Astrocyte of the cerebellum (primary cell): ENCODE results near the gene CDC42BPB.

ENCODE experiments used
- DNase-seq: peaks from one replicate; pipeline ENCODE4 v3.0.0-alpha.2; 2011; ENCODE audit warnings: low read depth
- H3K4me3 ChIP-seq: 2 replicates; pipeline ENCODE4 v1.5.1; 2011; ENCODE audit warnings: mild to moderate bottlenecking, low read depth, low read length, moderate library complexity
- in situ Hi-C: cut with HindIII; loops from 2 replicates; pipeline ENCODE4 v1.10.0; 2017; ENCODE audit warnings: low sequenced_read_pairs
- TF ChIP-seq, protein P1 (sequence below): IDR thresholded peaks from 2 replicates; pipeline ENCODE4 v1.5.1; 2012; ENCODE audit warnings: low read length, low read depth, moderate library complexity, mild to moderate bottlenecking; ENCODE audit errors: missing control alignments

Gene CDC42BPB

DNA sequence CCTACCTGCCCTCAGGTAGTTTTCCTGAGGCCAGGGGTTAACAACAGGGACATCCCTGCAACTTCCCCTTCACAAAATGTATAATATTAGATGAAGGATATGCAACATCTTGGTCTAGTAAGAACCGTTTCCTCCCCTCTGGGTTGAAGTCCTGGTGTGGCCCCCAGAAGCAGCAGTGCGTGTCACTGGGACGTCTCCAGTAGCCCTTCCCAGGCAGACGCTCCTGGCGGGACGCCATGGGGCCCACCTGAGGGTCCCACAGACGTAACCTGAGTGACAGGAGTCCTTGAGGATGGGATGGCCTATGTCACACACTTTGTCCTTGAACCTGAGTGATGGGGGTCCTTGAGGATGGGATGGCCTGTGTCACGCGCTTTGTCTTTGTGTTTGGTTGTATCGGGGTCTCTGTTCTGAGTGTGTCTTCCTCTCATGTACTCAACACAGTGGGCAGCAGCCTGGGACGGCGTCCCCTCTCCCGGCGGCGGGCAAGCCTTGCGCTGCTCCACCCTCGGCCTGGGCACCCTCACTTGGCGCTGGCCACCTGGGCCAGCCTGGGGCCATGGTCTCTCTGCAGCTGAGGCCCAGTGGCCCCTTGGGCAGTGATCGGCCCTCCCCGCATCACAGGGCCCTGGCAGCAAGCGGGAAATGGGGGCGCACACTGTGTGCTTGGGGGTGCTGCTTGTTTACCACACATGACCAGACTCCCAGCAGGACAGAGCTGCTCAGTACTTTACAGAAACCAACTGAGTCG lies 149.2 kb downstream of the CDC42BPB start:
- TF ChIP-seq, protein P1, sequence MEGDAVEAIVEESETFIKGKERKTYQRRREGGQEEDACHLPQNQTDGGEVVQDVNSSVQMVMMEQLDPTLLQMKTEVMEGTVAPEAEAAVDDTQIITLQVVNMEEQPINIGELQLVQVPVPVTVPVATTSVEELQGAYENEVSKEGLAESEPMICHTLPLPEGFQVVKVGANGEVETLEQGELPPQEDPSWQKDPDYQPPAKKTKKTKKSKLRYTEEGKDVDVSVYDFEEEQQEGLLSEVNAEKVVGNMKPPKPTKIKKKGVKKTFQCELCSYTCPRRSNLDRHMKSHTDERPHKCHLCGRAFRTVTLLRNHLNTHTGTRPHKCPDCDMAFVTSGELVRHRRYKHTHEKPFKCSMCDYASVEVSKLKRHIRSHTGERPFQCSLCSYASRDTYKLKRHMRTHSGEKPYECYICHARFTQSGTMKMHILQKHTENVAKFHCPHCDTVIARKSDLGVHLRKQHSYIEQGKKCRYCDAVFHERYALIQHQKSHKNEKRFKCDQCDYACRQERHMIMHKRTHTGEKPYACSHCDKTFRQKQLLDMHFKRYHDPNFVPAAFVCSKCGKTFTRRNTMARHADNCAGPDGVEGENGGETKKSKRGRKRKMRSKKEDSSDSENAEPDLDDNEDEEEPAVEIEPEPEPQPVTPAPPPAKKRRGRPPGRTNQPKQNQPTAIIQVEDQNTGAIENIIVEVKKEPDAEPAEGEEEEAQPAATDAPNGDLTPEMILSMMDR: no peak
- in situ Hi-C loops: no loop called here
- no peak for DNase-seq
- no peak overlapping the region for H3K4me3 ChIP-seq

- TF ChIP-seq, protein P1: no peak
- in situ Hi-C loops: no loop called here
- DNase-seq: no peak
Measured at GRCh38 chr14:102907303-102907844, 150.0 kb downstream of the CDC42BPB start.

DNA sequence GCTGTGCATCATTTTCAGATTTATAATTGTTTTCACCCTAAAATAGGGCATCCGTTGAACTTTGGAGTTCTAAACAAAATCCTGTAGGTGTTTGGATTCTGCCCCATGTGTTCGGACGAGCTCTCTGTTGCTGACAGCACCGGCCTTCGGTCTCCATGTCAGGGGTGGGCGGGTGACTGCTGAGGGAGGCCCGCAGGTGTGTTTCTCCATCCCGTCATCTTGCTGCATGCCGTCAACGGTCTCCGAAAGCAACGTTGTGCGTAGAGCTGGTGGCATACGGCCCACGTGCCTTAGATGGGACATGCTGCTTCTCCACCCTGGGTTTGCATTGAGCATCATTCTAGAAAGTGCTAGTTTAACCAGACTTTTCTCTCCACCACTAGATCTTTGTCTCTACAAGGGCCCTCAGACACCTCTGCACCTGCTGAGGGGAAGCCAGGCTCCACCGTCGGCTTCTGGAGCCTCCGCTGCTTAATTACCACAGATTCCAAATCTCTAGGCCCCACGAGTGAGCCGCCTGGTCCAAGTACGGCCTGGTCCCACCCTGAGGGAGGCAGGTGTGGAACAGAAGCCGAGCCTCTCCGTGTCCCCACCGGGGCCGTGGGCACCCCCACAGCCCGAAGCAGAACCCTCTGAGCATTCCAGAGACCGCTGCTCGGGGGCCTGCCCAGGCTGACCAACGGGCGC lies 150.6 kb downstream of the CDC42BPB start:
- DNase-seq: no peak
- TF ChIP-seq, protein P1: no peak
- in situ Hi-C loops: no loop called here
- no peak overlapping the region for H3K4me3 ChIP-seq

More at GRCh38 chr14:102907303-102907844, 150.0 kb downstream of the CDC42BPB start:
- H3K4me3 ChIP-seq: no peak overlapping the region

GRCh38 chr14:102905116-102906108 lies 151.9 kb downstream of the CDC42BPB start:
- TF ChIP-seq, protein P1: no peak
- H3K4me3 ChIP-seq: no peak overlapping the region
- no peak for DNase-seq
- in situ Hi-C loops: no loop called here

DNA sequence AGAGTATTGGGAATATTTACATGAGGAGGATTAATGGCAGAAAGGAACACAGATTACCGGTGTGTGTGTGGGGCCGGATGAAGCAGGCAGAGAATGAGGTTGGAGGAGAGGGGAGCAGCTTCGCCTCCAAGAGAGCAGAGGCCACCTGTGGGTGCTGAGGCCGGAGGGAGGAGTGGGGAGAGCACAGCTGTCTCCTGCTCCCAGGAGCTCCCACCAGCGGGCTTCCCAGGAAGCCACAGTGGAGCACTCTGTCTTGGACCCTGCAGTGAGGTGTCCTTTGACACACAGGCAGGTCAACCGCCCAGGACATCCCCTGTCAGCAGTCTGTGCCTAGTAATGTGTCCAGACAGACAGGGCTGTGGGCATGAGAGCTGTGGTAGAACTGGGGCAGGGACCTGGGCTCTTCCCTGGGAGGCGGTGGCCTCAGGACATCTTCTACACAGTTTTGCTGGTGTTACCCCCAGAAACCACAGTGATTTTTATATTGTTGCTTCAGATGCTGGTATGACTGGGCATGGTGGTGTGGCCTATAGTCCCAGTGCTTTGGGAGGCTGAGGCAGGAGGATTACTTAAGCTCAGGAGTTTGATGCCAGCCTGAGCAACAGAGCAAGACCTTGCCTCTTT lies 153.3 kb downstream of the CDC42BPB start:
- DNase-seq: no peak
- in situ Hi-C loops: no loop called here
- TF ChIP-seq, protein P1: no peak
- no peak overlapping the region for H3K4me3 ChIP-seq
